CD4-positive, alpha-beta T cell treated with Interferon gamma for 1 hour (primary cell): ENCODE results near the gene C1orf87.

Experiments
- DNase-seq: peaks from one replicate; pipeline ENCODE4 v3.0.0-alpha.2; 2020

Gene C1orf87

DNA sequence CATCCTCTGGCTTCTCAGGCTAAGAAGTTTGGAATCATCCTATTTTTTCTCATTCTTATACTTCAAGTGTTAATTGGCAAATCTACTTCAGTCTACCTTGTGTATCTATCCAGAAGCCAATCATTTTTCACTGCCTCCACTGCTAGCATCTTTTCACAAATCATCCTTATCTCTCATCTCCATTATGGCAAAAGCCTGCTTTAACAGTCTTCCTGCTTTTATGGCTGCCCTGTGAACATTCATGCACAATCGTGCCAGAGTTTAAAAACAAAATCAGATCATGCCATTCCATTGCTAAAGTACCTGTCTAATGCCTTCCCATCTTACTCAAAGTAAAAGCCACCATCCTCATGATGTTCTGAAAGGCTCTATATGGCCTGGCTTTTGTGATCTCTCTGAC, 127.8 kb downstream of the C1orf87 start:
- DNase-seq = no peak
